Endothelial cell of umbilical vein (primary cell): ENCODE data around the gene MAGI1. TPM values are rescaled to one million over a fixed set of nuclear protein-coding genes. Genes with fewer than 3 reads are reported as not detected.

Experiments
- BruUV-seq: library from RNA; stranded (reverse); fragments of 400-500 nt; replicated peaks from 2 replicates; lab custom pipeline; 2021; lab: Mats Ljungman, UMichigan
- CTCF ChIA-PET: fragments of 300-600, 350-600 bp; sonication (Branson Sonifier 250); formaldehyde crosslinking; loops from one replicate; lab custom pipeline; 2021; ENCODE audit warnings: antibody characterized with exemption, inconsistent platforms; lab: Charles Lee
- POLR2A ChIA-PET: fragments of 300-600, 350-600 bp; sonication (Branson Sonifier 250); formaldehyde crosslinking; loops from one replicate; lab custom pipeline; 2021; ENCODE audit warnings: antibody characterized with exemption, inconsistent platforms; lab: Charles Lee
- DNase-seq: peaks from one replicate; pipeline ENCODE4 v3.0.0-alpha.2; 2011; ENCODE audit warnings: low read depth, low spot score
- FAIRE-seq: peaks from 2 replicates; lab custom pipeline; 2011; peaks lifted over from hg19 to GRCh38; lab: Jason Lieb, UNC
- H2AFZ ChIP-seq: 2 replicates; pipeline ENCODE4 v1.6.0; 2012; ENCODE audit warnings: low read depth, low read length, control low read depth, inconsistent platforms
- H3K27ac ChIP-seq: 2 replicates; pipeline ENCODE4 v1.5.1; 2011; ENCODE audit warnings: low read depth, mild to moderate bottlenecking, control low read depth, low read length, moderate library complexity; ENCODE audit not compliant: insufficient read depth
- H3K27me3 ChIP-seq, 2 experiments: 2 replicates each; pipeline versions ENCODE4 v1.6.0 to v1.6.1; 2011; ENCODE audit warnings: low read length in 2 of 2, mixed read lengths in 1 of 2; ENCODE audit not compliant: control insufficient read depth in 2 of 2, insufficient read depth in 2 of 2
- H3K36me3 ChIP-seq, 2 experiments: 2 replicates in 1 of 2; 3 replicates in 1 of 2; pipeline ENCODE4 v1.5.1; 2011; ENCODE audit warnings: low read length in 2 of 2, mild to moderate bottlenecking in 1 of 2, moderate library complexity in 1 of 2; ENCODE audit not compliant: control insufficient read depth in 2 of 2, insufficient read depth in 2 of 2; ENCODE audit errors: extremely low read depth in 1 of 2
- H3K4me1 ChIP-seq: 3 replicates; pipeline ENCODE4 v1.5.1; 2011; ENCODE audit warnings: mild to moderate bottlenecking, low read length; ENCODE audit not compliant: control insufficient read depth, insufficient read depth; ENCODE audit errors: extremely low read depth
- H3K4me2 ChIP-seq: 2 replicates; pipeline ENCODE4 v1.6.1; 2011; ENCODE audit warnings: low read length, control low read depth, mixed read lengths; ENCODE audit not compliant: insufficient read depth
- H3K4me3 ChIP-seq, 3 experiments: fragments of 200-600 bp in 1 of 3; sonication (generic), shearing (Covaris generic) in 1 of 3; replicated peaks in 1 of 3; 2 replicates each; pipeline ENCODE4 v1.5.1; 2011 to 2016; ENCODE audit warnings: control low read depth in 3 of 3, low read length in 3 of 3, mild to moderate bottlenecking in 2 of 3, inconsistent platforms in 1 of 3, low read depth in 1 of 3, moderate library complexity in 1 of 3; ENCODE audit not compliant: insufficient read depth in 1 of 3
- H3K79me2 ChIP-seq: 2 replicates; pipeline ENCODE4 v1.6.0; 2012; ENCODE audit warnings: low read length, inconsistent platforms; ENCODE audit not compliant: control insufficient read depth, insufficient read depth
- H3K9ac ChIP-seq: replicated peaks from 2 replicates; pipeline ENCODE3; 2011; ENCODE audit warnings: low read length, control low read depth; ENCODE audit not compliant: insufficient read depth; ENCODE audit errors: extremely low read depth
- H3K9me1 ChIP-seq: replicated peaks from 3 replicates; pipeline ENCODE4 v1.6.0; 2011; ENCODE audit warnings: mild to moderate bottlenecking, low read length; ENCODE audit not compliant: control insufficient read depth, insufficient read depth; ENCODE audit errors: extremely low read depth
- H3K9me3 ChIP-seq: replicated peaks from 2 replicates; pipeline ENCODE4 v1.5.1; 2012; ENCODE audit warnings: low read length, inconsistent platforms; ENCODE audit not compliant: control insufficient read depth, insufficient read depth
- H4K20me1 ChIP-seq: replicated peaks from 2 replicates; pipeline ENCODE3; 2011; ENCODE audit warnings: mild to moderate bottlenecking, low read length; ENCODE audit not compliant: control insufficient read depth, insufficient read depth; ENCODE audit errors: extremely low read depth
- CTCF ChIP-seq, 2 donors: IDR thresholded peaks; 1 replicate in 1 of 2; 2 replicates in 1 of 2; pipeline ENCODE4 v1.5.1; 2011; ENCODE audit warnings: low read length in 2 of 2, mild to moderate bottlenecking in 2 of 2, moderate library complexity in 2 of 2, control low read depth in 1 of 2, inconsistent platforms in 1 of 2, low read depth in 1 of 2; ENCODE audit not compliant: insufficient read depth in 1 of 2; ENCODE audit errors: extremely low read depth in 1 of 2
- EZH2 ChIP-seq: IDR thresholded peaks from 2 replicates; pipeline ENCODE4 v1.6.1; 2012; ENCODE audit warnings: borderline replicate concordance, low read depth, mild to moderate bottlenecking, moderate library complexity, low read length, inconsistent platforms; ENCODE audit not compliant: severe bottlenecking
- FOS ChIP-seq: IDR thresholded peaks from 2 replicates; pipeline ENCODE4 v1.6.1; 2011; ENCODE audit warnings: mild to moderate bottlenecking, low read length, moderate library complexity, borderline replicate concordance; ENCODE audit not compliant: insufficient read depth
- GATA2 ChIP-seq: IDR thresholded peaks from 2 replicates; pipeline ENCODE4 v1.7.0; 2011; ENCODE audit warnings: low read depth, mild to moderate bottlenecking, moderate library complexity, mixed read lengths, low read length; ENCODE audit not compliant: insufficient read length, insufficient read depth
- JUN ChIP-seq: IDR thresholded peaks from 2 replicates; pipeline ENCODE4 v1.6.1; 2011; ENCODE audit warnings: borderline replicate concordance, low read depth; ENCODE audit not compliant: insufficient read length, insufficient read depth
- MYC ChIP-seq: IDR thresholded peaks from one replicate; pipeline ENCODE4 v1.6.1; 2011; ENCODE audit warnings: mild to moderate bottlenecking, low read depth, low read length
- POLR2A ChIP-seq: IDR thresholded peaks from 2 replicates; pipeline ENCODE4 v1.6.1; 2012; ENCODE audit warnings: low read depth, mild to moderate bottlenecking, control low read depth, low read length
- POLR2AphosphoS5 ChIP-seq: IDR thresholded peaks from 2 replicates; pipeline ENCODE4 v1.6.1; 2012; ENCODE audit warnings: low read depth, mild to moderate bottlenecking, control low read depth, low read length, moderate library complexity; ENCODE audit not compliant: insufficient read depth
- dilution Hi-C: fragments of 300-500 bp; cut with MboI; formaldehyde crosslinking; loops from one replicate; pipeline ENCODE4 v1.15.0; 2019; ENCODE audit warnings: low sequenced_read_pairs; ENCODE audit not compliant: extremely low pct_ligation_motif_present
- intact Hi-C: fragments of 100-400 bp; cut with micrococcal nuclease; formaldehyde crosslinking; loops from one replicate; pipeline ENCODE4 v1.10.0; 2022
- polyA plus RNA-seq, 4 experiments: library from polyadenylated mRNA; depleted of rRNA in 3 of 4; stranded (reverse) in 3 of 4; unstranded in 1 of 4; fragments of >200 nt; gene quantifications; 2 replicates each; pipeline versions ENCODE4 v1.2.1 to v1.2.3, GENCODE V29; 2011 to 2012; ENCODE audit warnings: missing spikeins in 1 of 4
- total RNA-seq: library from RNA; stranded (reverse); gene quantifications from 2 replicates; pipeline ENCODE4 v1.2.3, GENCODE V29; 2021
- TF ChIP-seq, protein P1 (sequence below): IDR thresholded peaks from 2 replicates; pipeline ENCODE4 v1.6.1; 2011; ENCODE audit not compliant: insufficient read depth, insufficient read length

MAGI1 gene
- total and polyA plus RNA-seq, 2 donors (not counting 3 experiments of a cell fraction or from before 2014, with no cell fraction given): 10.1 to 47.9 TPM

DNA sequence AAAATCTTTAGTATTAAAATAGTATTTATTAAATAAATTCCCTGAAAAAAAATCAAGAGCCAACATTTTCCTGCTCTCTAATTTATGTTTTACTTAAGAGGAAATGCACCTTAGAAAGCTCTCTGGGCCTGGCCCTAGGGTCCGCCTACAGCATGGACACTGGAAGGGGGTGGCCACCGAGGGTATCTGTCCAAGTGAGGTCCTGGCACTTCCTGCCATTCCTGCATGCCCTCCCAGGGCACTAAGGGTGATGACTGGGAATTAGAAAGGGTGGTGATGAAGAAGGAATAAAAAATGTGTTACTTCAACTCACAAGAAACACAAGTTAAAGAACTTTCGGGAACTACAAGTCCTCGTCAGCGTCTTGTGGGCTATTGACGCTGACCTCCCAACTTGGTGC is 92.8 kb downstream of the MAGI1 start:
- DNase-seq: no peak
- no peak overlapping the region for H3K4me3 ChIP-seq
- intact Hi-C loops: no loop called here
- H3K9me3 ChIP-seq: no peaks in the 10 kb centered on the region
- H2AFZ ChIP-seq: no peak overlapping the region
- no peak for FAIRE-seq
- H3K79me2 ChIP-seq: peaks cover 3% of the 10 kb centered on the region
- H3K27ac ChIP-seq: peak overlapping the region; percentile 10
- no peaks in the 10 kb centered on the region for H3K36me3 ChIP-seq
- no peaks in the 10 kb centered on the region for H3K27me3 ChIP-seq
- BruUV-seq: no TSS peak
- dilution Hi-C loops: no loop called here
- H3K9me1 ChIP-seq: no peaks in the 10 kb centered on the region
- peak overlapping the region; percentile 2 for H3K4me2 ChIP-seq
- ChIA-PET CTCF (interaction anchor here (1.4 to 1.5 kb wide), 2 partner anchors 9 to 92 kb away, joined by 3 to 5 read pairs; no protein-coding TSS in a partner anchor), POLR2A (no interaction called here)
- TF ChIP-seq POLR2AphosphoS5: no peak
- TF ChIP-seq POLR2A: no peak
- no peak for TF ChIP-seq FOS
- no peak for TF ChIP-seq GATA2
- TF ChIP-seq JUN: no peak
- TF ChIP-seq CTCF (IDR thresholded peaks at IDR 0.05; ENCODE audit: extremely low read depth in 1 of 2, insufficient read depth in 1 of 2, low read depth in 1 of 2, low read length in 2 of 2): no peak
- no peak for TF ChIP-seq MYC
- no peak for TF ChIP-seq EZH2
- TF ChIP-seq, protein P1, sequence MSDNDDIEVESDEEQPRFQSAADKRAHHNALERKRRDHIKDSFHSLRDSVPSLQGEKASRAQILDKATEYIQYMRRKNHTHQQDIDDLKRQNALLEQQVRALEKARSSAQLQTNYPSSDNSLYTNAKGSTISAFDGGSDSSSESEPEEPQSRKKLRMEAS: no peak
- no peaks in the 10 kb centered on the region for H4K20me1 ChIP-seq
- H3K9ac ChIP-seq: no peak overlapping the region
- peaks cover 44% of the 10 kb centered on the region for H3K4me1 ChIP-seq
